Measurements from ENCODE around the gene CIZ1. TPM values are rescaled to one million over a fixed set of nuclear protein-coding genes. Genes with fewer than 3 reads are reported as not detected.

Gene CIZ1
- total and polyA plus RNA-seq, 4 donors = 36.6 to 83.7 (median 50.5) TPM

DNA sequence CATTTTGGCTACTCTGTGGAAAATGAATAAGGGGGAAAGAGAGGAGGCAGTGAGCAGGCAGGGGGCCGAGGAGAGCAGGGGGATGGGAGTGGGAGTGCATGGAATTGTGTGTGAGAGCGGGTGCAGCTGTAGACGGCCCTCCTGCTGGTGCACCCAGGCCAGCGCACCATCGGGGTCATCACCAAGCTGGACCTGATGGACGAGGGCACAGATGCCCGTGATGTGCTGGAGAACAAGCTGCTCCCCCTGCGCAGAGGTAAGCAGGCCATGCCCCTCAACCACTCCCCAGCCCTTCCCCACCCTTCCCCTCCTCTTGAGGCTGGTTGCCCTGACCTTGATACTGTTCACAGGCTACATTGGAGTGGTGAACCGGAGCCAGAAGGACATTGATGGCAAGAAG is 28.5 kb upstream of the CIZ1 start:
- TF ChIP-seq CTCF (IDR thresholded peaks at IDR 0.05; ENCODE audit: control extremely low read depth, extremely low read depth) = no peak
- Histone ChIP-seq H3K4me3 (no peak overlapping the region), H3K36me3 (ENCODE audit: control insufficient read depth in 4 of 4, insufficient read depth in 4 of 4, low read length in 4 of 4) (peaks cover 0 to 7% (median 2%) of the 10 kb centered on the region in 4 donors), H3K27ac (ENCODE audit: low read depth in 1 of 2, low read length in 1 of 2) (no peak overlapping the region), H3K4me1 (ENCODE audit: control insufficient read depth in 5 of 5, insufficient read depth in 5 of 5, low read length in 5 of 5) (peaks cover 0 to 12% (median 0%) of the 10 kb centered on the region in 5 donors), H3K9me3 (ENCODE audit: control insufficient read depth in 4 of 4, insufficient read depth in 3 of 4, low read length in 3 of 4) (no peaks in the 10 kb centered on the region), H3K27me3 (ENCODE audit: control insufficient read depth in 3 of 3, insufficient read depth in 3 of 3, low read length in 2 of 3) (no peaks in the 10 kb centered on the region), H3K9ac (ENCODE audit: insufficient read depth in 1 of 2, low read length in 2 of 2) (no peak overlapping the region)
- 91 to 95% methylated on average over 8 to 9 of the region's 9 CpGs for WGBS, 2 donors
- DNase-seq (no peak), ATAC-seq (ENCODE audit: insufficient read depth, low FRiP score) (no peak)

DNA sequence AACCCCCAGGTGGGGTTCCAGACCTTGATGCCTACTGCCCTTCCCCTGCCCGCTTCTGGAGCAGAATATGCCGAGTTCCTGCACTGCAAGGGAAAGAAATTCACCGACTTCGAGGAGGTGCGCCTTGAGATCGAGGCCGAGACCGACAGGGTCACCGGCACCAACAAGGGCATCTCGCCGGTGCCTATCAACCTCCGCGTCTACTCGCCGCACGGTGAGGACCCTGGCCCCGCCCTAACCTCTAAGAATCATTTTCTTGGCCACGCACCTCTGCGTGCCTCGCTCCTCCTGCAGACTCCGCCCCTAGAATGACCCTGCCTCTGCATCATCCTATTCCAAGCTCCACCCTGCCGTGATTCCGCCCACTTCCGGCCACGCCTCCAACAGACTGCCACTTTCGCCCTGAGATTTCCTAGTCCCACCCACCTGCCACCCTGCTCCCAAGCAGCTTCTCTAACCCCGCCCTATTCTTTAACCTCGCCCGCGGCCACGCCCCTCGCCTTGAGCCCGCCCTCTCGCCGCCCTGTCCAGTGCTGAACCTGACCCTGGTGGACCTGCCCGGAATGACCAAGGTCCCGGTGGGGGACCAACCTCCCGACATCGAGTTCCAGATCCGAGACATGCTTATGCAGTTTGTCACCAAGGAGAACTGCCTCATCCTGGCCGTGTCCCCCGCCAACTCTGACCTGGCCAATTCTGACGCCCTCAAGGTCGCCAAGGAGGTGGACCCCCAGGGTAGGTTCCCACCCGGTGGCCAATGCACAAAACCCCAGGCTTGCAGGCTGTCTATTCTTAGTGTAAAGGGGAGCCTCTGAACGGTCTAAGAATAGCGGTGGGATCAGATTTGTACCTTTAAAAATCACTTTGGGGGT is 27.4 kb upstream of the CIZ1 start:
- Histone ChIP-seq H3K36me3 (ENCODE audit: control insufficient read depth in 4 of 4, insufficient read depth in 4 of 4, low read length in 4 of 4) (peaks cover 0 to 7% (median 2%) of the 10 kb centered on the region in 4 donors), H3K27me3 (ENCODE audit: control insufficient read depth in 3 of 3, insufficient read depth in 3 of 3, low read length in 2 of 3) (no peaks in the 10 kb centered on the region), H3K9ac (ENCODE audit: insufficient read depth in 1 of 2, low read length in 2 of 2) (no peak overlapping the region), H3K4me3 (no peak overlapping the region), H3K27ac (ENCODE audit: low read depth in 1 of 2, low read length in 1 of 2) (no peak overlapping the region), H3K9me3 (ENCODE audit: control insufficient read depth in 4 of 4, insufficient read depth in 3 of 4, low read length in 3 of 4) (no peaks in the 10 kb centered on the region), H3K4me1 (ENCODE audit: control insufficient read depth in 5 of 5, insufficient read depth in 5 of 5, low read length in 5 of 5) (peaks cover 0 to 12% (median 0%) of the 10 kb centered on the region in 5 donors)
- no peak for TF ChIP-seq CTCF (IDR thresholded peaks at IDR 0.05; ENCODE audit: control extremely low read depth, extremely low read depth)
- DNase-seq (peak; percentile 81 to 90 (median 90)), ATAC-seq (ENCODE audit: insufficient read depth, low FRiP score) (peak; percentile 97)
- 20 to 26% methylated on average over 47 of the region's 47 CpGs for WGBS, 2 donors

DNA sequence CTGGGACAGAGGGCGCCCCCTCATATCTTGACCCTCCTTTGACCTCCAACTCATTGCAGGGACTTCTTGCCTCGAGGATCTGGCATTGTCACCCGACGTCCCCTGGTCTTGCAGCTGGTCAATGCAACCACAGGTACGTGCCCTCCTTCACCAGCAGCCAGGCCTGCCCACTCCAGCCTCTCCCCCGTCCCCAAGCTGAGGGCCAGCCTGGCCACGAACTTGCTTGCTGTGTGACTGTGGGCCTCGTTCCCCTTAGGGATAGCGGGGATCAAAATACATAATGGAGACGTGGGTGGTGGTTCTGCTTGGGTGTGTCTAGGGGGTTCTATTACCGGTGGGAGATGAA is 26.8 kb upstream of the CIZ1 start:
- Histone ChIP-seq H3K9ac (ENCODE audit: insufficient read depth in 1 of 2, low read length in 2 of 2) (no peak overlapping the region), H3K27me3 (ENCODE audit: control insufficient read depth in 3 of 3, insufficient read depth in 3 of 3, low read length in 2 of 3) (no peaks in the 10 kb centered on the region)
- no peak for TF ChIP-seq CTCF (IDR thresholded peaks at IDR 0.05; ENCODE audit: control extremely low read depth, extremely low read depth)

More for the DNA sequence above, 26.8 kb upstream of the CIZ1 start:
- Histone ChIP-seq H3K4me3 (no peak overlapping the region), H3K9me3 (ENCODE audit: control insufficient read depth in 4 of 4, insufficient read depth in 3 of 4, low read length in 3 of 4) (no peaks in the 10 kb centered on the region), H3K27ac (ENCODE audit: low read depth in 1 of 2, low read length in 1 of 2) (no peak overlapping the region), H3K4me1 (ENCODE audit: control insufficient read depth in 5 of 5, insufficient read depth in 5 of 5, low read length in 5 of 5) (peaks cover 0 to 12% (median 0%) of the 10 kb centered on the region in 5 donors), H3K36me3 (ENCODE audit: control insufficient read depth in 4 of 4, insufficient read depth in 4 of 4, low read length in 4 of 4) (peaks cover 0 to 7% (median 2%) of the 10 kb centered on the region in 4 donors)
- WGBS, 2 donors = 59 to 71% methylated on average over 11 of the region's 11 CpGs
- ATAC-seq (ENCODE audit: insufficient read depth, low FRiP score) (no peak), DNase-seq (no peak)

Measured in lung (tissue), 12 donors.